SK-N-SH (cell line): Measurements from ENCODE around the gene MAS1L.

Source experiments
- CTCF ChIP-seq: fragments of 200-600 bp; sonication (generic); IDR thresholded peaks from 2 replicates; pipeline ENCODE4 v1.6.1; 2017; ENCODE audit warnings: antibody characterized with exemption, mild to moderate bottlenecking, moderate library complexity
- TEAD4 ChIP-seq: IDR thresholded peaks from 2 replicates; pipeline ENCODE4 v1.4.0; 2012; ENCODE audit warnings: mild to moderate bottlenecking, borderline replicate concordance; ENCODE audit not compliant: insufficient read depth
- USF1 ChIP-seq: IDR thresholded peaks from 2 replicates; pipeline ENCODE4 v1.4.0; 2012; ENCODE audit warnings: low read depth, borderline replicate concordance

DNA sequence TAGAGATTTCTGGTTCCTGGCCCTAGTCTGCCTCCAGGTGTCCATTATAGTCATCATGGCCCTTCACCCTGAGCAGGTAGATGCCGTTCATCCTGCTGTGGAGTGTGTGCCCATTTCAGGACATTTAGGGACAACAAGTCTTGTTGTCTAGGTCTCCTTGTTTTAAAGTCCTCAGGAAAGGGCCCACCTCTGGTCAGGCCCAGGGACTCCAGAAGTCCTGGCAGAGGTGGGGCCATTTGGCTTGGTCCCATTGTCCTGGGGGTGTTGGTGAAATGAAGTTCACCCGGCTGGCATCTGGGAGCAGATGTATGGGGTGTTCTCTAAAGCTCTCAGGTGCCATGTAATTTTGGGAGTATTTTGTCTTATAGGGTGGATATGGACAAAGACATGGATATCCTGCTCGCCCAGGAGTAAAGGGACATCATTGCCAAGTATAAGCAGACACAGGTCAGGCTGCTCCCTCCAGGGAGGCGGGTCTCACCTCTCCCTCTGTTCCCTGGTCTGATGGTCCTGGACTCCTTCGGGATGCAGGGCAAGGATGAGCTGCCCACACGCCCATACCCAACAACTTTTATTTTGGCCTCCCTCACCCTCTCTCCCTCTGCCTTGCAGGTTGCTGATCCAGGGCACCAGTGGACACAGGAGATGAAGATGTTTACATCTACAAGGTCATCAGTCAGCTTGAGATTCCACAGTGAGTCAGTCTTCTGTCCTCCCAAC is 31.7 kb upstream of the MAS1L start:
- TF ChIP-seq CTCF (no peak), USF1 (no peak), TEAD4 (no peak)
